Activated CD4-positive, alpha-beta T cell treated with anti-CD3 and anti-CD28 coated beads, Interleukin-2, amount 50 U/mL, for 24 hours (primary cell): ENCODE data around the gene CCDC134.
"Not testable (repeated sequence)": the region's sequence is repeated elsewhere in the genome, so short reads cannot be mapped to it uniquely, and the experiment has no call there.

Experiments
- DNase-seq, 2 donors: peaks; one replicate each; pipeline ENCODE4 v3.0.0-alpha.2; 2020; ENCODE audit warnings: low read depth in 1 of 2, low spot score in 1 of 2

CCDC134 gene

DNA sequence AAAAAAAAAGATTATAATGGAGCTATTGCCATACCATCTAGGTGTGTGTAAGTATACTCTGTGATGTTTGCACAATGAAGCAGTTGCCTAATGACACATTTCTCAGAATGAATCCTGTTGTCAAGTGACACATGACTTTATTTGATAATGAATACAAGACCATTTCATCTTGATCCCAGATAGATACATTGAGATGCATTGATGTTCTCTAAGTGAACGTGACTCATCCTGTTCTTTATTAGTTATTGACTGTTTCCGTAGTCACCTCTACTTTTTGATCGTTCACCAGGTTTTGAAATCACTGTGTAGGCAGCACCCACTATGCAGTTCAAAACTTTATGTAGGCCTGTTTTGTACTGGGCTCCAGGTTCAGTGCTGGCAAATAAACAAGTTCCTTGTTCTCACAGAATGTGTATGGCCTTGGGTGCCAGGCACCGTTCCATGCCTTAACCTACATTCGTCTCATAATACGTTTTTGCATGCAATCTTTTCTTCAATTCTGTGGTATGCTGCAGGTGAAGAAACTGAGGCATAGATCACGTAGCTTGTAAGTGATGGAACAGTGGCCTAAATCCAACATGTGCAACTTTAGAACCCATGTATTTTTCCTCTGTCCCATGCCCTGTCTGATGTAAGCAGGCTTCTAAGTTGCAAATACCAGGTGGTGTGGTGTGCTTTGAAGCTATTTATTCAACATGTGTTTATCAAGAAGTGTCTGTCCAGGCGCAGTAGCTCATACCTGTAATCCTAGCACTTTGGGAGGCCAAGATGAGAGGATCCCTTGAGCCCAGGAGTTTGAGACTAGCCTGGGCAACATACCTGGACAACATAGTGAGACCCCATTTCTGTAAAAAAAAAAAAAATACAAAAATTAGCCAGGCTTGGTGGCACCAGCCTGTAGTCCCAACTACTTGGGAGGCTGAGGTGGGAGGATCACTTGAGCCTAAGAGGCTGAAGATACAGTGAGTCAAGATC lies 42.8 kb downstream of the CCDC134 start:
- peak in 1 of 2 donors; percentile 31 for DNase-seq

DNA sequence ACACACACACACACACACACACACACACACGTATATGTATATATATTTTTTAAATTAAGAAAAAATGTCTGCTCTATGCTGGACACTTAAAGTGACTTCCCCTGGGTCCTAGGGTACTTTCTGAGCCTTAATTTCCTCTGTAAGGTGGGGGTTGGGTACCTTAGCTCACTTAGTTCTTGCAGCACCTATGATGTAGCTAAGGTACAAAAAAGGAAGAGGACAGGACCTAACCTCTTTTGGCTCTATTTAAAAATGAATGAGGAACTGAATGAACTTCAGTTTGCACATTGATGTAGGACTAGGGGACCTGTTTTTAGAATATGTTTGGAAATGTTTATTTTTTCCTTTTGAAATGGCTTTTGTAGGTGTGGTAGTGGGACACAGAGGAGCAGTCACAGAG lies 43.6 kb downstream of the CCDC134 start:
- DNase-seq: no peak

DNA sequence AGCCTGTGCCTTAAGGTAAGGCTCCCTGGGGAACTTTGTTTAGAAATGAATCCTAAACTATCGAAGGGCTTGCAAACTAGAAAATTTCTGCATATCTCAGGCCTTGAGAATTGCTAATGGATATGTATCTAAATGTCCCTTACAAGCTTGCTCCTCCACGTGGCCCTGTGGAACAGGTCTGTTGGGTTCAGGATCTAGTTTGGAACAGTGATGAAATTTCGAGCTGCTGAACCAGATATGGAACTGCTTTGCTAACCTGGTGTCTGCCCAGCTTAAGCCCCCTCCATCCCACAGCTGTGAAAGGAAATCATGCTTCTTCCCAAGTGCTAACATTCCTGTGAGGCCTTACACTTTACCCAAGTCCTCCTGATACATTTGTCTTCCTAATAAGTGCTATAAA lies 44.0 kb downstream of the CCDC134 start:
- no peak for DNase-seq

DNA sequence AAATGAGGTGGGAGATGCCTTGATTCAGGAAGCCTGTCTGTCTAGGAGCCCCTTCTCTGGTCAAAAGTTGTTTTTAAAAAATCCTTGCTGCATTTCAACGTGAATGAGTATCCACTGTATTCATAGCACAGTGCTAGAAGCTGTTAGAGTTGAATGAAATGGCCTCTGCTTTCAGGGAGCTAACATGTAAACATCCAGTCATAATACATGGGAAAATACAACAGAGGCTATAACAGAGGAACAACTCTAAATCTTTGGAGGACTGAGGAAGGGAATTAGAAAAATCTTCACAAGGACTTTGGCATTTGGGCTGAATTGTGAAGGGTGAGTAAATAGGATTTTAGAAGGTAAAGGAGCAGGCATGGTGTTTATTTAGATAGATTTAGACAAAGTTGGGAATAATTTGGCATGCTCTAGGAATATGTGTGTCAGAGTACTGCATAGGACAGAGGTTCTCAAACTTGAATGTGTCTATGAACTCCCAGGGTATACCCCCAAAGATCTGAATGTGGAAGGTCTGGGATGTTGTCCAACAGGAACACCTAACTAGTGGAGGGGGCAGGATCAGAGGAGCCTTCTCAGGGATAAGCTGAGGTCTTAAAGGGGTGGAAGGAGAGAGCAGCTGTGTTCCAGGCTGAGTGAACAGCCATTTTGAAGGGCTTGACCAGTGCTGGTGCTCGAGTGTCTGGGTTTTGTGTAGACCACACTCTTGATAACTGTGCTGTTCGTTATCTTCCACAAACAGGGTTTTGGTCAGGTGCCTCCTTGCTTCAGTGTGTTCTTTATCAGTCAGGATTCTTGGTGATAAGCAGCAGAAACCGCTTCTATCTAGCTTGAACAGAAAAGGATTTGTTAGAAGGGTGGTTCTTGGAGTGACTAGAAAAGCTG lies 45.1 kb downstream of the CCDC134 start:
- no peak for DNase-seq

DNA sequence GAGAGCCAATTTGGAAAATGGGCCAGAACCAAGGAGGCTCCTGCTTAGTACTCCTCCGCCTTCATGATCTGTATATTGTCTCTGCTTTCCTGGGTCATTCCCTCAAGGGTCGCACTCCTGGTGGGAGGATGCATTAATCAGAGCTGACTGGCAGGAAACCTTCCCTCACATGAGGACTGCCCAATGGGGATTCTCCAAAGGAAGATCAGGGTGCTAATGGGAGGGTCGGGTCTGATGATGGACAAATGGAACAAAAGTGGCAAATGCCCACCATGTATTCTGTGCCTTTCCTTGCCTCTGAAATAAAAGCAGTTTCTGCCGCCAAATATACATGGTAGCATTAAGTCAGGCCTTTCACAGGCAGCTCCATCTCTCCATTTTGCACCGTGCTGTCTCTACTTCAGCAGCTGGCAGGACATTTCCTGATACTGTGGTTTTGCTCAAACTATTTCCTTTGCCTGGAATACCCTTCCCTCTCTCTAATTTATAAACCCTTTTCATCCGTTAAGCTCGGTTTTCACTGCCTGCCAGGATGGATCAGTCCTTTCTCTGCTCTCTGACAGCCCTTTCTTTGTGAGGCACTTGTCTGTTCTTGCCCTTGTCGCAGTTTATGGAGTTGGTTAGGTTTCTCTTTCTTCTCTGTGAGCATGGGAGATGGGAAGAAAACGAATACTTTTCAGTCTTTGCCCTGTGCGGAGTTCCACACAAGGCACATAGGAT lies 45.9 kb downstream of the CCDC134 start:
- DNase-seq: no peak

DNA sequence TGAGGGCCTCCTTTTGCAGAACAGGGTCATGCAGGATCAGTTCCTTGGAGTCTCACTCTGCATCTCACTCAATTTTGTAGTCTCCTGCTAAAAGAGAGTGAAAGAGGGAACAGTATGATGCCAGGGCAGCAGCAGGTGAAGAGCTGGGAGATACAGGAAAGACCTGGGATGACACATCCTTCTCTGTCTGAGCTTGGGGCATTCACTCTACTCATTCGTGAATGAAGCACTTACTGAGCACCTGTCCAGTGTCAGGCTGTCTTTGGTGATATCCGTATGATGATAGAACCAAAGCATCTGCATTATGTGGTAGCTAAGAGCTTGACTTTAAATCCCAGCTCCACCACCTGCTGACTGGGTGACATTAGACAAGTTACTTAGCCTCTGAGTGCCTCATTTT lies 46.8 kb downstream of the CCDC134 start:
- DNase-seq: no peak

DNA sequence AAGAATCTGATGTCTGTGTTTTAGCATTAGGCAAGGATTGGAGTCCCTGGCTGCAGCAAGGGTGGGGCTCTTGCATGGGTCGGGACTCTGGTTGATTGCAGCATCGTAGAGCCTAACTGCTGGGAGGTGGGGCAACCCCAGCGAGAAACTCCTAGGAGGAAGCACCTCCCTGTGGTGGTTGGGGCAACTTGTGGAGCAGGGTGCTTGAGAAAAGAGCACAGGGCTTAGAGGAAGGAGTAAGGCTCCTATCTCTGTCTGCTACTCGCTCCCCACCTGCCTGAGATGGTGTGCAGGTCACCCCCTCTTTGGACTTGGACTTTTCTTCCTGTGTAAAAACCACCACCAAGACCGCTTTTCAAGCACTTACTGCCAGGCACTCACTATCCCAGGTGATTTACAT lies 48.0 kb downstream of the CCDC134 start:
- DNase-seq: no peak

DNA sequence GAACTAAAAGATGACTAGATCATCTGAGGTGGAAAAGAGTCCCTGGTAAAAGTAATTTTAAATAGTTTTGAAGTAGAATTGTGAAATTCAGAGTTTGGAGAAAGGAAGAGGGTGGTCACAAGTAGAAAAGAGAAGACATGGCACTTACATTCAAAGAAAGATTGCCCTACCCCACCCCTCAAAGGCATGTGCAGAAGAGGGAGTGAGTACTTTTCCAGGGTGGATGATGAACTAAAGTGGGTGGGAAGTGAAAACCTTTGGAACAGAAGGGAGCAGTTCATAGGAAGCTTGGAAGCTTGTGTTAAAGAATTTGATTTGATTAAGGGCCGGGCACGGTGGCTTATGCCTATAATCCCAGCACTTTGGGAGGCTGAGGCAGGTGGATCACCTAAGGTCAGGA lies 56.0 kb downstream of the CCDC134 start:
- DNase-seq: no peak

DNA sequence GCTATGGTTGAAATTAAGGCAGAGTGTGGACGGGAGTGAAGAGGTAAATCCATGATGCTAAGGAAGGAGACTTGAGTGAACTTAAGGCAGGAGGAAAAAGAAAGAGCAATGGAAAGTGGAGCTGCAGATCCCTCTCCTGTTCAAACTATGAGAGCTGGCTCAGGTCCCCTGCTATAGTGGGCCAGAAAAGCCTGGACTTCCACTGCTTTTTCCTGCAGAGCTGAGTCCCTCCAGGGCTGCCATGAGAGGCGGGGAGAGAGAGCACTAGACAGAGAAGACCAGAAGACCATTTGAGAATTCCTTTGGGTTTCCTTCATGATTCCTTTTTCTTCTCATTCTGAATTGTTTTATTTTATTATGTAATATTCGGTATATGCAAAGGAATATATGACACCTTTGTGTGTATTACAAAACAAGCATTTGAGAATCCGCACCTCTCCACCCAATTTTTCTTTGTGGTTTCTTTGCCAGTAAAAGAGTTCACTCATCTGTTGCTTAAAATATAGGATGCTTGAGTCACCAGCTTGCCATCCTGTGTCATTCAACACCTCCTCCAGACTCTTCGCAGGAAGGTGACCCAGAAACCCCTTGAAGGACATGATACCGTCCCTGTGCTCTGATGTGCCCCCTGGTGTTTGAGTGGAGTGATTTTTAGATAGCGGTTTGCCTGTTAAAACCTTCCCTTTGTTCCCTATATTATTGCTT lies 56.8 kb downstream of the CCDC134 start:
- DNase-seq: peak; percentile 50 to 87

DNA sequence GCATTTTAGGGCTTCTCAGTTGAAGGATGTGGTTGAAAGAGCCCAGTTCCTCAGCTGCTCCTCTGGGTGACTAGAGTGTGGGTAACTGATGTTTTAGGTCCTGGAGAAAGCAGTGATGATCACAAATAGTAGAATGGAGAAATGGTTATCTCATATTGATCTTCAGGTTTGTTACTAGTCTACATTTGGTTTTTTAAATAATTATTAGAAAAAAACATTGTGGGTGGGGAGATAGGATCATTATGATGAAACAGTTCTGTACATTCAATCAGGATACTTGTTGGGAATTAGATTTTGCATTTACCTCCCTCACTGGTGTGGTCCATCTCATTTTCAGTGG lies 57.4 kb downstream of the CCDC134 start:
- DNase-seq: no peak

DNA sequence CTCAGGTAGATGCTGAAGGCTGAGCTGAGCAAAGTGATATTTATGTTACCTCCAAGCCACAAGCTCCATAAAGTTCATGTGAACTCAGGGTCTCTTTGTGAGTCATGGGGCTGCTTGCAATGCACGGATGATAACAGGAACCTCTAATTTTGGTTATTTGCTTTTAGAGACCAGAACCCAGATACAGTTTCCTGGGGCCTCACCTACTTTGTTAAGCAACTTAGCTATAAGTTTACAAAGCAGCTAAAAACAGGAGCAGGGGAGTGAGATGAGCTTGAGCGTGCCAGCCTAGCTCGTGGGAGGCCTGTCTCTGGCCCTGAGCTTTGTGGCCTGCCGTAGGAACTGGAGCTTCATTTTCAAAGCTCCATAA lies 61.7 kb downstream of the CCDC134 start:
- peak in 1 of 2 donors; percentile 57 for DNase-seq

DNA sequence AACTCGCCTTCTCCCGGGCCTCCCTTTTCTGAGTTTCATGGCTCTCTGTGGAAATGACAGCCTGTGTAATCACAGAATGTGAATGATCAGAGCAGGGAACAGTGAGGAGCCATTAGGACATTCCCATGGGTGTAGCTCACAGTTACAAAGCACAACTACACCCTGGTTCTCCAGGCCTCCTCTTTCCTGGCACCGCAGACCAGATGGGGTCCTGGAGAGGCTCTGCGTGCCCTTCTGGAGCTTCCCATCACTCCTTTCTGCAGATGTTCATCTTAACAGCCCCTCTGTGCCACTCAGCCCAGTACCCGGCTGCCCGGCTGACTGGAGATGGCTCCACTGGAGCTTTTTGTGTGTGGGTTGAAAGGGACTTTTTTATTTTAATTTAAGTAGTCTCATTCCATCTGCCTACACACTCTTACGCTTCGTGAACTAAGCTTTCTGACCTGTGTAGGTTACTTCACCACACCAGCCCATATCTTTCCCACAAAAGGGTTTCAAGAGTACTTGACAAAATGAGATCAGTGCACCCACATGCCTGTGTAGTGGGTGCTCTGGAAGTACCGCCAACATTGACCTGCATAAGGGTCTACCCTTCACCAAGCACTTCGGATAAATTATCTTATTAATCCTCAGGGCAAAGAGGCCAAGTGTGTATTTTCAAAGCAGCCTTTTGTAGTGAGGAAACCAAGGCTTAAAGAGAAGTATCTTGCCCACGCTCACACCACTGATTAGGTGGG lies 62.2 kb downstream of the CCDC134 start:
- DNase-seq: peak; percentile 46 to 65

DNA sequence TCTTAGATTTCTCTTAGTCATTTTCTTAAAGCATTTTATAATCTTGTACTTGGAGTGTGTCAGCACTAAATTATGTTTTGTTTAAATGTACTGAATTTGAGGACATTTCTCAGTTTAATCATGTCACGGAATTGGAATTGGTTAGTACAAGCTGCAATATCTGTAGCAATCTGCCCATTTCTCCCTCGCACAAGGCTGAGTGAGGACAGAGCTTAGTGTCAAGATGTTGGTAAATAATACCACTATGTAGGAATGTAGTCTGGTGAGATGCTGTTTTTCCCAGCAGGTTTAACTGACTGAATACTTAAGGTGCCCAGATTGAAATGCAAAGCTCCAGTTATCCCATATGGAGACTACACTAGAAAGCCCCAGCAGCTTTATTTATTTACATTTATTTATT lies 63.0 kb downstream of the CCDC134 start:
- DNase-seq: no peak

DNA sequence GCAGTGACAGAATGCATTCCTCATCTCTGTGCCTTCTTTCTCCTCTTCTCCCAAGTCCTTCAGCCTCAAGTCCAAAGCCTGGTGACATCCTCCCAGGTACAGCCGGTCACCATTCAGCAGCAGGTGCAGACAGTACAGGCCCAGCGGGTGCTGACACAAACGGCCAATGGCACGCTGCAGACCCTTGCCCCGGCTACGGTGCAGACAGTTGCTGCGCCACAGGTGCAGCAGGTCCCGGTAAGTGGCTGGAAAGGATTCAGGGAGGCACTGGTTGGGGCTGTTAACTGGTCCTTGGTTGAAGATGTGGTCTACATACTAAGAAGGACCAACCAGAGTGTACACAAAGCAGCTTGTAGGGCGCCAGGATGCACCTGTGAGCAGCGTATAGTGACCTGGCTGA lies 68.1 kb downstream of the CCDC134 start:
- DNase-seq: no peak

DNA sequence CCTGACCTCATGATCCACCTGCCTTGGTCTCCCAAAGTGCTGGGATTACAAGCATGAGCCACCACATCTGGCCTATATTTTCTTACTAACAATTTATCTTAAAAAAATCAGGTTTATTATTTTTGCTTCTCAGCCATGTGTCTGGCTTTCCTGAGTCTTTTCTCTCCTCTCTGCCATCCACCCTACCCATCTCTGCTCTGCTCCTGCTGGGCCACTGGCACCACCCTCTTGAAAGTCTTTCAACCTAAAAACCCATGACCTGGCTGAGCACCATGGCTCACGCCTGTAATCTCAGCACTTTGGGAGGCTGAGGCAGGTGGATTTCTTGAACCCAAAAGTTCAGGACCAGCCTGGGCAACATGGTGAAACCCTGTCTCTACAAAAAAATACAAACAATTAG lies 69.6 kb downstream of the CCDC134 start:
- not testable (repeated sequence) for DNase-seq

DNA sequence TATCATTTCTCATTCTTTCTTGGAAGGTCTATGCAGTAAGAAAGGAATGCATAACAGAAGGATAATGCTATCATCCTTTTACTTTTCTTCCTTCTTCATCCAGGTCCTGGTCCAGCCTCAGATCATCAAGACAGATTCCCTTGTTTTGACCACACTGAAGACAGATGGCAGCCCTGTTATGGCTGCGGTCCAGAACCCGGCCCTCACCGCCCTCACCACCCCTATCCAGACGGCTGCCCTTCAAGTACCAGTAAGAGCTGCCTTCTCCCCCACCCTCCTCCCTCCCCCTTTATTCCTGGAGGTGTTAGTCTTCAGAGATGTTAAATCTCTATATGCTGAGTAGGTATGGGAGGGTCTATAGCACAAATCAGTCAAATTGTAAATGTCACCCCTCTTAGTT lies 70.3 kb downstream of the CCDC134 start:
- DNase-seq: no peak

DNA sequence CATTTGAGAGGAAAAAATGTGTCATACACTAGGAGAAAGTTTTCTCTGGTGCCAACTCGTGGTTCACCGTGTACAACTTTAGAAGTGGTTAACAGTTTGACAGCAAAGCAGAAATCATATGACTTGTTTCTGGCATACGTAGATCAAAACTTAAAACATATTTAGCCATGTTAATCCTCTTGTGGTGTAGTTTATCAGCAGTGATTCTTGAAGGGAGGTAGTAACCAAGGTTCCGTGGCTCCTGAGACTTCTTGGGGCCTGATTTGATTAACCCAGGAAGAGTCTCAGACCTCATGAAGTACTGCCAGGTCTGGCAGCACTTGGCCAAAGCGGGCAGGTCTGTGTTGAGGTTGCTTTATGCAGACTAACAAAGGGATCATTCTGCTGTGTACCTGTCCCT lies 72.9 kb downstream of the CCDC134 start:
- peak; percentile 9 to 53 for DNase-seq

DNA sequence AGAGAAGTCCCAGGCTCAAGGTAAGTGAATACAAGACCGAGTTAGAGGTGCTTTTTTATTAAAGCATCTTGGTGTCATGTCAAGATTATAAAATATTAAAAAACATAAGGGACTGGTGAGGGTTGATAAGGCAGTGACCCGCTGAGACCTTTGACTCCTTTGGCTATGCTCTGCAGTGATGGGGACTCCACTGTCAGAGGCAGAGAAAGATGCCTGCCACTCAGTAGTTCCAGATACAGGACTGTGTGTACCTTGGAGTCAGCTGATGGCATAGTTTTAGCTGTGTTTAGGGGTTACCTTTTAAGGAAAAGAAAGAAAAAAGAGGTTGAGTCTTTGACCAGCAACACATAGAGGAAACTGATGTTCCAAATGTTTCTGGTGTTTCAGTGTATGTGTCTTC lies 73.6 kb downstream of the CCDC134 start:
- DNase-seq: no peak

DNA sequence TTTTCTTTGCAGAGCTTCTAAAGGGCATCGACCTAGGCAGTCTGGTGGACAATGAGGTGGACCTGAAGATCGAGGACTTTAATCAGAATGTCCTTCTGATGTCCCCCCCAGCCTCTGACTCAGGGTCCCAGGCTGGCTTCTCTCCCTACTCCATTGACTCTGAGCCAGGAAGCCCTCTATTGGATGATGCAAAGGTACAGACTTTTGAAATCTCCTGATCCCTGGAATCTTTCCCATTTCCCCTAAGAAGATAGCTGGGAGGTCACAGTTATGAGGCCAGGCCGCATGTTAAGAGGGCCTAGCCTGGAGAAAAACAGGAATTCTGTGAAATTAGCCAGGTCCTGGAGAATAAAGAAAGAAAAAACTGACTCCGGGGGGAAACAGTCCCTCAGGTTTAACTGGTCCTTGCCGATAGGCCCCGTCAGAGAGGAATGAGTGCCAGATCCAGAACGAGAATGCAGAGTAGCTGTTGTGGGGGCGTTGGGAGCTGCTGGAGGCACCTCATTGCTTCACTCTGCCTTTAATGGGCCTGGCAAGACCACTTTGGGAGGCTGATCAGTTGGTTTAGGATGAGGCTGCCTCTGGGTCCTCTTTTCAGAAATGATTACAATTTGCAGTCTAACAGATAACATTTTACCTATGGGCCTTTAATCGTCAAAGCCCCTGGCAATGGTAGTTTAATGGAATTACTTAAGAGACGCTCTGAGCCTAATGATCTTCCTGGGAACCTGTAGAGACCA lies 75.2 kb downstream of the CCDC134 start:
- no peak for DNase-seq
